Esophagus muscularis mucosa (tissue), 4 donors: ENCODE measurements around the gene CFAP99. TPM values are rescaled to one million over a fixed set of nuclear protein-coding genes. Genes with fewer than 3 reads are reported as not detected.
"Not testable (repeated sequence)": the region's sequence is repeated elsewhere in the genome, so short reads cannot be mapped to it uniquely, and the experiment has no call there.

Source experiments
- DNase-seq: peaks from one replicate; pipeline ENCODE4 v3.0.0-alpha.2; 2017; ENCODE audit errors: extremely low spot score
- H3K27ac ChIP-seq, 4 donors: fragments of 200-600 bp; sonication (generic); replicated peaks in 1 of 4; 1 replicate in 3 of 4; 2 replicates in 1 of 4; pipeline ENCODE4 v1.5.1; 2016 to 2019; ENCODE audit warnings: mild to moderate bottlenecking in 1 of 4
- H3K27me3 ChIP-seq, 4 donors: fragments of 200-600 bp; sonication (generic); one replicate each; pipeline versions ENCODE4 v1.5.1 to v1.6.0; 2016 to 2019
- H3K36me3 ChIP-seq, 4 donors: fragments of 200-600 bp; sonication (generic); one replicate each; pipeline ENCODE4 v1.5.1; 2016 to 2019
- H3K4me1 ChIP-seq, 4 donors: fragments of 200-600 bp; sonication (generic); one replicate each; pipeline ENCODE4 v1.5.1; 2016 to 2019
- H3K4me3 ChIP-seq, 4 donors: fragments of 200-600 bp; sonication (generic); 1 replicate in 2 of 4; 2 replicates in 2 of 4; pipeline ENCODE4 v1.5.1; 2016 to 2019; ENCODE audit warnings: mild to moderate bottlenecking in 4 of 4, moderate library complexity in 1 of 4
- H3K9me3 ChIP-seq, 4 donors: fragments of 200-600 bp; sonication (generic); 1 replicate in 3 of 4; 2 replicates in 1 of 4; pipeline ENCODE4 v1.5.1; 2016 to 2019
- CTCF ChIP-seq, 3 experiments: fragments of 200-600 bp in 2 of 3; fragments of 450-650 bp in 1 of 3; sonication (generic) in 2 of 3; IDR thresholded peaks; one replicate each; pipeline ENCODE4 v1.5.1; 2017 to 2019; ENCODE audit warnings: antibody characterized with exemption in 3 of 3, mild to moderate bottlenecking in 2 of 3, moderate library complexity in 1 of 3
- EP300 ChIP-seq: sonication (generic); formaldehyde crosslinking; IDR thresholded peaks from one replicate; pipeline ENCODE4 v1.6.1; 2017; ENCODE audit warnings: antibody characterized with exemption
- POLR2A ChIP-seq: fragments of 450-650 bp; IDR thresholded peaks from one replicate; pipeline ENCODE4 v1.6.1; 2017; ENCODE audit warnings: antibody characterized with exemption, moderate library complexity, mild to moderate bottlenecking, low read depth
- POLR2AphosphoS5 ChIP-seq, 2 donors: sonication (generic); formaldehyde crosslinking; IDR thresholded peaks; one replicate each; pipeline ENCODE4 v1.6.1; 2017; ENCODE audit warnings: antibody characterized with exemption in 2 of 2
- WGBS: methylation state at CpG from one replicate; pipeline ENCODE4 v1.1.5; 2018; 5-methylcytosine and 5-hydroxymethylcytosine counted together
- intact Hi-C: fragments of 100-400 bp; cut with DNase I; formaldehyde crosslinking; loops from one replicate; pipeline ENCODE4 v1.15.1; 2023
- total RNA-seq, 4 donors: library from RNA; depleted of rRNA; stranded (reverse); fragments of >200 nt; gene quantifications; one replicate each; pipeline versions ENCODE4 v1.1.0 to v1.2.1, GENCODE V29; 2016

The CFAP99 gene
- total RNA-seq, 4 donors from 2014 or later, result 1.5 TPM; not detected in 3

GRCh38 chr4:2426711-2427275, 8.0 kb downstream of the CFAP99 start:
- TF ChIP-seq CTCF (IDR thresholded peaks at IDR 0.05) (no peak), POLR2AphosphoS5 (IDR thresholded peaks at IDR 0.05) (no peak), EP300 (no peak), POLR2A (no peak)
- Histone ChIP-seq H3K36me3 (no peaks in the 10 kb centered on the region), H3K4me1 (no peaks in the 10 kb centered on the region), H3K27ac (no peak overlapping the region), H3K9me3 (peaks cover 0 to 3% (median 0%) of the 10 kb centered on the region in 4 donors), H3K4me3 (no peak overlapping the region), H3K27me3 (peaks cover 0 to 44% (median 10%) of the 10 kb centered on the region in 4 donors)
- WGBS, result 80% methylated on average over 3 of the region's 13 CpGs
- intact Hi-C loops, result no loop called here
- no peak for DNase-seq

- TF ChIP-seq CTCF (IDR thresholded peaks at IDR 0.05) (no peak), POLR2AphosphoS5 (IDR thresholded peaks at IDR 0.05) (no peak), EP300 (no peak), POLR2A (no peak)
- Histone ChIP-seq H3K9me3 (peaks cover 0 to 3% (median 0%) of the 10 kb centered on the region in 4 donors), H3K36me3 (no peaks in the 10 kb centered on the region), H3K27me3 (peaks cover 0 to 35% (median 7%) of the 10 kb centered on the region in 4 donors), H3K4me1 (no peaks in the 10 kb centered on the region), H3K27ac (no peak overlapping the region), H3K4me3 (no peak overlapping the region)
- DNase-seq, result no peak
- whole genome bisulfite sequencing, result 88% methylated on average over 17 of the region's 23 CpGs
- intact Hi-C loops, result no loop called here
Observed at GRCh38 chr4:2427383-2428334, 8.9 kb downstream of the CFAP99 start.

- Histone ChIP-seq H3K9me3 (peaks cover 0 to 3% (median 0%) of the 10 kb centered on the region in 4 donors), H3K4me1 (no peaks in the 10 kb centered on the region), H3K27me3 (peaks cover 0 to 35% (median under 1%) of the 10 kb centered on the region in 4 donors), H3K4me3 (no peak overlapping the region), H3K27ac (no peak overlapping the region), H3K36me3 (no peaks in the 10 kb centered on the region)
- no peak for DNase-seq
- TF ChIP-seq POLR2AphosphoS5 (IDR thresholded peaks at IDR 0.05) (no peak), EP300 (no peak), CTCF (IDR thresholded peaks at IDR 0.05) (no peak), POLR2A (no peak)
- WGBS, result 77% methylated on average over 25 of the region's 25 CpGs
- intact Hi-C loops, result no loop called here
Observed at GRCh38 chr4:2428496-2429213, 9.9 kb downstream of the CFAP99 start.

- H3K4me3 ChIP-seq, intact Hi-C loops, H3K4me1 ChIP-seq, H3K36me3 ChIP-seq, DNase-seq, H3K9me3 ChIP-seq: not testable (repeated sequence)
- 82% methylated on average over 31 of the region's 49 CpGs for WGBS
- Histone ChIP-seq H3K27ac (peak overlapping the region in 1 of 4 donors; percentile 30), H3K27me3 (peaks cover 0 to 27% (median 0%) of the 10 kb centered on the region in 4 donors)
Observed at GRCh38 chr4:2429945-2430757, 11.4 kb downstream of the CFAP99 start.
